AG08395 (cell line): ENCODE data around the gene EXOC2.

Experiments
- DNase-seq: peaks from one replicate; pipeline ENCODE4 v3.0.0; 2012; ENCODE audit warnings: mixed read lengths, low spot score

Gene EXOC2

DNA sequence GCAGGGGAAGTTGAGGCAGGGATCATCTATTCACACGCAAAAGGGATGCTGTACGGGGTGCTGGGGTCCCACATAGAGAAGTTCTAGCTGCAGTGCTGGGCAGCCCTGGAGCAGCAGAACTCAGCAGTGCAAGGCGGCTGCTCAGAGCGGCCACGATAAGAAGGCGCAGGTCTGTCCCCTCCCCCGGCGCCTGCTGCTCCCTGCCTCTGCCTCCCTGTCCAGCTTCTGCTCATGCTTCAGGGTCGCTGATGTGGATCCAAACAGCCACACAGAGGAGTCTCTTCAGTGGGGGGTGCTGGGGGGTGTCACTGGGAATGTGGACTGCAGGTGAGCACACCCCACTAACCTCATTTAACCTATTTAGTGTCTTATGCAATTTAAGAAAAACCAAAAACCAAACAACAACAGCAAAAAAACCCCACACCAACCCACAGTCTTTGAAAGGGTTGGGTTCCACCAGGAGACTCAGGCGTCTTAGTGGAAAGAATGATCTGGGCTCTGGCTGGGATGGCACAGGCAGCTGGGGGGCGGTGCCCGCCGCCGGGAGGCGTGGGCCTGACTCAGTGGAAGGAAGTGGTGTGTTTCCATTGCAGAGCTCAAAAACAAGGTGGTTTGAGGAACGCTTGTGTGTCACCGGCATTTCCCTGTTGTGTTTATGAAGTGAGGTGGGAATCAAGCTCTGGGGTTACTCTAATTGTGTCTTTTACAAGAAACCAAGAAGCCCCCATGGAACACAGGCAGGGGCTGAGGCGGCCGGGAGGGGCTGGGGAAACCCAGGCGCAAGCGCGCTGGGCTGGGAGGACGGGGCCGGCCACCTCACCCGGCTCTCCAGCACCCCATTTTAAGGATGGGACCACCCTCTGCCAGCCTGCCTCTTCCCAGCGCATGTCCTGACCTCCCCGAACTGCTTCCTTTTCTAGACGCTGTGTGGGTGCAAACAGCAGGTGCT is 246.2 kb downstream of the EXOC2 start:
- DNase-seq, result no peak

DNA sequence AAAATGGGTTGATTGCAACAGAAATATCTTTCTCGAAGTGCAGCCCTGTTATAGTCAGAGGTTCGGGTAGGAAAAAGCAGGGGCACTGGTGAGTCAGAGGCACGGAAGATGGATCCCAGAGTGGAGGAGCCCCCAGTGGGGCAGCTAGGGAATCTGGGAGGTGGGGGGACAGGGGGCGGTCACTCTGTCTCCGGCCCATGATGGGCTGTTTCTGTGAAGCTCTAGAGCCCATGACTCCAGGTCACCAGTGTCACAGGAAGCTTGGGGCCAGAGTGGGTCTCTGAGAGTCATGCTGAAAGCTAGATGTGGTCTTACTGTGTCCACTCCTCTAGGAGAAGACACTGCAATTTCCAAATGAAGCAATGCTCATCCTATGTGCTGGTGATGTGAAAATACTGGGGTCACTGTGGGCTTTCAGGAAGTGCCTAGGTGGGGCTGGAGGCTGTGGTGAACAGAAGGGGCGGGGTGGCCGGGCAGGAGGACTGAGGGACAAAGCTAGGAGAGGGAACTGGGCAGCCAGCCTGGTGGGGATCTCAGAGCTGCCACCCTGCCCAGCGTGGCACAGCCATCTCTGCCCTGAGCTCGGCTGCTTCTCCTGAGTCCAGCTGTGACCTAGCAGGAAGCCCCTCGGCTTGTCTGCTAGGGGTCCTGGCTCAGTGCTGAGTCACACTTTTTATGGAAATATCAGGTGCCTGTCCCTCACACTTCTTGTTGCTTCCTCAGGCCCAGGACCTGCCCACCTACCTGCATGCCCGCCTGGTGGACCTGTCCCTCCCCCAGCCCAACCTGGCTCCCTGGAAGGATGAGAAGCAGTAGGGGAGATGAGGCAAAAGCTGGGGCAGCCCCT is 247.1 kb downstream of the EXOC2 start:
- no peak for DNase-seq

DNA sequence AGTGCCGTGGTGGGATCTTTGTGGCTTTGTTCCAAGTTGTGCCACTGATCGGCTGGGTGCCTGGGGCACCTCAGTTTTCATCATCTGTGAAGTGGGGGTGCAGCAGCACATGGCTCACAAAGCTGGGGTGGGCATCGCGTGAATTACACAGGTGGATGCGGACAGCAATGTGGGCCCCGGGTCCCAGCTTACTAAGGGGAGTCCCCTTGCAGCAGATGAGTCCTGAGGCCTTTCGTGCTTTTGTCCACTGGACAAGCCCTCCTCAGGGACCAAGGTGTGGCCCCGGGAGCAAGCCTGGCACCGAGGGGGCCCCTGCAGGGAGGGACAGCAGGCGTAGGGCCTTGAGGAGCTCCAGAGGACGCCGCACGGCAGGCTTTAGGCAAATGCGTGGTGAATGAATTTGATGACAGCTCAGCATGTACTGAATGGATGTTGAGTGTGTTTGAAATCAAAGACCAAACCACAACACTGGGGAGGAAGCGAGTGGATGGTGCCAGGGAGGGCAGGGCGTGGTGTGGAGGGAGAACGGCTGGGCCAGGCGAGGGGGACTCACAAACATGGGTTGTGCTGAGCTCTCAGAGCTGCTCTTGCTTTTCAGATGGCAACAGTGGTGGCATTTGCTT is 248.2 kb downstream of the EXOC2 start:
- DNase-seq, result no peak

DNA sequence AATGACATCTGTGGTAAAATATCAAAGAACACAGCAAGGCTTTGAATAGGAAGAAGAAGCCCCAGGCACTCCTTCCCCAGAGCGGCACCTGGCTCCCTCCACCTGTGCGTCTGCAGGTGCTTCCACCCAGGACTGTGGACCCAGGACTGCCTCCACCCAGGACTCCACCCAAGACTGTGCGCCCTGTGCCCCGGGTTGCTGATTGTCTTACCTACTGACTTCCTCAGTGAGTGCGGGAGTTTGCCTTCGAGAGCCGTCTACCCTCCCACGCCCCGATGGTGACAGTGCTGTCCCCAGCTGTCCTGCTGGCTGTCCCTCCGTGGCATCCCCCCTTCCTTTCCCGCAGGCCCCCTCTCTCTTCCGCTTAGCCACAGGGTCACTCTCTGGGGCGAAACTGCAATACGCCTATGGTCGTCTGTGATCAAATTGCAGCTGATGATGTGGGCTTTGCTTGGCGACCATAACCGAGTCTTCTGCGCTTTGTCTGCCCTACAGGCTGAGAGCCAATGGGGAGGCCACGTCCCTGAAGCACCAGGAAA is 249.2 kb downstream of the EXOC2 start:
- no peak for DNase-seq

DNA sequence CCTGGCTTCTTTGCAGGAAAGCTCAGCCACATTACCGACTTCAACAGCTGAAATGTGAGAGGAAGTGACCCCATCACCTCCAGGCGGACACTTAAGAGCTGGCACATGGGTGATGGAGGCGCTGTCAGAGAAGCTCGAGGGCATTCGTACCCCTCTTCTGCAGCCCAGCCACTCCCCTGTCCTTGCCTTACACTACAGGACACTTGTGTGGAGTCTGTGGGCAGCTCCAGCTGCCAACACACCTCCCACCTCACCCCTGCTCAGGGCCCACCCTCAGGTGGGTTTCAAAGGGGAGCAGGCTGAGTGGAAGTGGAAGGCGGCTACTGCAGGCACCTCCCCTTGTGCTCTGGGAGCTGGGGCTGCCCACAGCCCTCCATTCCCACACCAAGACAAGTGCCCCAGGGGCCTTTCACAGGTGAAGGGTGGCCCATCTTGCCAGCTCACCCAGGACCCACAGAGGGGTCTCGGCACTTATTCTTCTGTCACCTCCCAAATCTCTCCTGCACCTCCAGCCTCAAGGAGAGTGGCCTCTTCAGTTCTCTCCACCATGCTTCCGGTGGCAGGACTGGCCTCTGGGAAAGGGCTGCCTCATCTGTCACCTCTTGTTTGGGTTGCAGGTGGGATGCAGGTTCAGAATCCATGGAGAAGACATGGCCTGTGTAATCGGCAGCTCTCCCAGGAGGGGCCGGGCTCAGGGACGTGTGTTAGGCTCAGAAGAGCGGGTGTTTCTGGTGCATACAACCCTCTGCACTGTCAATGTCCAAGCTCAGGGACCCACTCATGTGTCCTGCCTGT is 251.6 kb downstream of the EXOC2 start:
- no peak for DNase-seq

DNA sequence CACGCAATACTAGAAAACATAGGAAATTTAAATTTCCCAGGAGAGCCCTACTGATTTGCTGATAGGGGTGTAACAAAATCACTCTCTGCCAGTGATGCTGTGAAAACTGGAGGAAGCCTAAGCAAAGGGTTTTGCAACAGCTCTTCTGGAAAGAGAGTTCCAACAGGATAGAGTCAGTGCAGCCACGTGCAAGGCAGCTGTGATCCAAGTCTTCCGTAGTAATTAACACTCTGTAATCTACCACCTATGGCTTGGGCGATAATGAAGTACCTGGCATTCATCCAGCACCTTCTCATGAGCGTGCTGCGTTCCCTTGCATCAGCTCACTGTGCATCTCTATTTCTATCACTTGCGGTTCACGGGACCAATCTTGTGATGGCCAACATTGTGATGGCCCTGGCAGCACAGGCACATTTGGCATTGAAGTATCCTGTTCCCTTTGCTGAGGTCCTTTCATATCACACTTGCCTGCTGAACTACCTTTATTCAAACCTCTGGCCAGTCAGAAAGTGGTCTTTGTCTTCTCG is 253.2 kb downstream of the EXOC2 start:
- DNase-seq, result no peak

DNA sequence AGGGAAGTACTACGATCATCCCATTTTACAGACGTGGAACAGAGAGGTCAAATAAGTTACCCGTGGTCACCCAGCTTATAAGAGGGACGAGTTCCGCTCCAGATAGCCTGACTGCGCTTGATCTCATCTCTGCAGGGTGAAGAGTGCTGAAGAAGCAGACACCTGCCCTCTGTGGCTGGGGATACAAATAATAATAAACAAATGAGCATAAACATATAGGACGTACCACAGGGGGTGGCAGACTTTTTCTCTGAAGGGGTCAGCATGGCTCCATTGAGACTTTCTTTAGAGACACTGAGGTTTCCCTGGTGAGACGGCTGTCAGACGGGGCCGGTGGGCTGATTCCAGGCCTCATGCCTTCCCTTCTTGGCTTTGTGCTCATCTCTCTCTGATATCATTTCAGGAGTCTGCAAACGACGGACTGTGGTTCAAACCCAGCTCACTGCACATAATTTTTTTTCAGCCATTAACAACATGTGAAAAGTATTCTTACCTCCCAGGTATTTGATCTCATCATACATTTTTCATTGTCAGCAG is 254.2 kb downstream of the EXOC2 start:
- no peak for DNase-seq

DNA sequence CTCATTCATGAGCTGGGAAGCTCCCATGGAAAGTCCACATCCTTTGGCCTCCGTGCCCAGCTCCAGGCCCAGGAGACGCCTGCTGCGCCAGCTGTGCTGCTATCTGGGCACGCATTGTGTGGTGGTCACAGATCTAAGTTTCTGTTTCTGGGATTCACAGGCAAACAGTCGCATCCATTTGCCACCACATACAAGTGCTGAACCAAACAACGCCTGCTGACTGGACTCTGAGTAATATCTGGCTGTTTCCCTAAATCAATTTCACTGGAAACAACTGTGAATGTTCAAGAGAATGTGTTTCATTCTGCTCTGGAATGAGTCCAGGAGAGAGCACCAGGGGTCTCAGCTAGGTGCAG is 255.9 kb downstream of the EXOC2 start:
- peak; percentile 34 for DNase-seq

DNA sequence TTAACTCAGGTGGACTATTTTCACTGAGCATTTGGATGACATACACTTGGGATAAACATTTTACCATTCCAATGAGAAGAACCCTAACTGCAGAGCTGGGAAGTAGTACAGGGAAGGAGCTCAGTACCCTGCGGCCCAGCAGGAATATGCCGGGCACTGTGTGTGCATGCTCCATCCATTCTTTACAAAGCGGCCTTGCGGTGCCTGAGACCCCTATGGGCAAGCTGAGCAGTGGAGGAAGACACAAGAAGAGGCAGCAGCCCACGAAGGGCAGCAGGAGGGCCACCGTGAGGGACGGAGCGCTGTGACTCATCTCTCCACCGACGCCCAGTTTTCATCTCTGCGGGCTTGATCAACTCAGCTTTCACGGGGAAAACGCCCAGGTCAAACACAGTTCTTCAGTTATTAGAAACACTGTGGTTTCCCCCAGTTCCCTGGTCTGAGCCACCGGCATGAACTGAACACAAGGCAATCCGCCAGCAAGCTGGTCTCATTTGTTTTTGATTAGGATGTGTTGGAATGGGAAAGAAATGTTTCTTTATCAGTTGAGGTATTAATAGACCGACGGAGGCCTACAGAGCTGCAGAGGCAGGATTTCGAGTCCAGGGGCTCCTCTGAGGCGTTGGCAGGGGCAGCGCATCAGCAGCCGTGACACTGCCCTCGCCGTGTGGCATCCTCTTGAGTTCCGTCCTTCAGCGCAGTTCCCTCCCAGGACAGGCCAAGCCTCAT is 256.5 kb downstream of the EXOC2 start:
- peak; percentile 81 for DNase-seq

DNA sequence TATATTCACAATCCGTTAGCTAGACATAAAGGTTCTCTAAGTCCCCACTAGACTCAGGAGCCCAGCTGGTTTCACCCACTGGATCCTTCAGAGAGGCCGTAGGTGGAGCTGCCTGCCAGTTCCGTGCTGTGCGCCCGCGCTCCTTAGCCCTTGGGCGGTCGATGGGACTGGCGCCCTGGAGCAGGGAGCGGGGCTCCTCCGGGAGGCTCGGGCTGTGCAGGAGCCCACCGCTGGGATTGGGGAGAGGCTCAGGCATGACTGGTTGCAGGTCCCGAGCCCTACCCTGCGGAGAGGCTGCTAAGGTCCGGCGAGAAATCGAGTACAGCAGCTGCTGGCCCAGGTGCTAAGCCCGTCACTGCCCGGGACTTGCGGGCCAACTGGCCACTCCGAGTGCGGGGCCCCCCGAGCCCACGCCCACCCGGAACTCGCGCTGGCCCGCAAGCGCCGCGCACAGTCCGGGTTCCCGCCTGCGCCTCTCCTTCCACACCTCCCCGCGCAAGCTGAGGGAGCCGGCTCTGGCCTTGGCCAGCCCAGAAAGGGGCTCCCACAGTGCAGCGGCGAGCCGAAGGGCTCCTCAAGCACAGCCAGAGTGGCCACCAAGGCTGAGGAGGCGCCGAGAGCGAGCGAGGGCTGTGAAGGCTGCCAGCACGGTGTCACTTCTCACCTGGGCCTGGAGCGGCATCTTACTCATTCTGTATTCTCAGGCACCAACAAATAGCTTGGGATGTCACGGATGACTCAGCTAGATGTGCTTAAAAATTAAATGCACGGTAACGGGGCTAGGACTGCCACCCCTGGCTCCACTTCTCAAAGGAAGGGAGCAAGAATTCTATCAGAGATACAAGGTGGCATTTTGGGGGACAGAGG is 257.3 kb downstream of the EXOC2 start:
- DNase-seq, result no peak
